HepG2 (cell line): ENCODE data around the gene SCGB1D4. TPM values are rescaled to one million over a fixed set of nuclear protein-coding genes. Genes with fewer than 3 reads are reported as not detected.

Source experiments
- ATAC-seq: fragments of 200-7000 bp; cut with Tn5 transposase; 3 replicates; pipeline ENCODE4 v1.9.1; 2020; ENCODE audit warnings: mild to moderate bottlenecking, moderate library complexity
- BruUV-seq: library from RNA; stranded (reverse); fragments of 400-500 nt; replicated peaks from 2 replicates; lab custom pipeline; 2021; lab: Mats Ljungman, UMichigan
- CTCF ChIA-PET: fragments of 300-600 bp; formaldehyde crosslinking; extraction: SDS; loops from one replicate; lab custom pipeline; 2021; ENCODE audit warnings: low total read pairs, inconsistent platforms, low intra/inter-chr PET ratio; lab: Yijun Ruan, JAX
- POLR2A ChIA-PET: fragments of 350-600 bp; sonication (Branson Sonifier 250); formaldehyde crosslinking; loops from one replicate; lab custom pipeline; 2020; ENCODE audit warnings: antibody characterized with exemption, inconsistent platforms; lab: Yijun Ruan, JAX
- DNase-seq: peaks from one replicate; pipeline ENCODE4 v3.0.0-alpha.2; 2015; ENCODE audit warnings: low spot score
- FAIRE-seq: peaks from 3 replicates; lab custom pipeline; 2011; peaks lifted over from hg19 to GRCh38; lab: Jason Lieb, UNC
- H2AFZ ChIP-seq: one replicate; pipeline ENCODE4 v1.6.1; 2011; ENCODE audit warnings: low read length, inconsistent platforms
- H3K27ac ChIP-seq: fragments of 300-600 bp; 3 replicates; pipeline ENCODE4 v1.8.0; 2011; ENCODE audit warnings: mixed run types, mild to moderate bottlenecking, mixed read lengths, low read length, inconsistent platforms; ENCODE audit not compliant: insufficient read depth; ENCODE audit errors: extremely low read length
- H3K27me3 ChIP-seq, 2 experiments: fragments of 200-600 bp in 1 of 2; 2 replicates in 1 of 2; 3 replicates in 1 of 2; pipeline versions ENCODE4 v1.6.0 to v1.8.0; 2011; ENCODE audit warnings: low read length in 2 of 2, mild to moderate bottlenecking in 2 of 2, moderate library complexity in 2 of 2, inconsistent platforms in 1 of 2; ENCODE audit not compliant: insufficient read depth in 2 of 2, control insufficient read depth in 1 of 2
- H3K36me3 ChIP-seq, 2 experiments: fragments of 200-600 bp in 1 of 2; replicated peaks in 1 of 2; 2 replicates in 1 of 2; 3 replicates in 1 of 2; pipeline versions ENCODE4 v1.5.1 to v1.8.0; 2011; ENCODE audit warnings: low read length in 2 of 2, inconsistent platforms in 1 of 2; ENCODE audit not compliant: insufficient read depth in 2 of 2, control insufficient read depth in 1 of 2
- H3K4me1 ChIP-seq: 2 replicates; pipeline ENCODE4 v1.5.1; 2012; ENCODE audit warnings: low read length, inconsistent platforms; ENCODE audit not compliant: insufficient read depth
- H3K4me2 ChIP-seq: 2 replicates; pipeline ENCODE4 v1.6.0; 2011; ENCODE audit warnings: low read depth, low read length, inconsistent platforms
- H3K4me3 ChIP-seq, 3 experiments: fragments of 200-600 bp in 1 of 3; sonication (generic), shearing (Covaris generic) in 1 of 3; replicated peaks in 1 of 3; 2 replicates each; pipeline ENCODE4 v1.5.1; 2011 to 2016; ENCODE audit warnings: low read length in 3 of 3, inconsistent platforms in 2 of 3, low read depth in 2 of 3, mild to moderate bottlenecking in 2 of 3, control low read depth in 1 of 3, mixed read lengths in 1 of 3; ENCODE audit not compliant: insufficient read depth in 1 of 3
- H3K79me2 ChIP-seq: one replicate; pipeline ENCODE4 v1.6.1; 2011; ENCODE audit warnings: low read length, inconsistent platforms; ENCODE audit not compliant: insufficient read depth
- H3K9ac ChIP-seq: 2 replicates; pipeline ENCODE4 v1.6.0; 2011; ENCODE audit warnings: mild to moderate bottlenecking, low read depth, low read length, inconsistent platforms; ENCODE audit not compliant: insufficient read depth
- H3K9me3 ChIP-seq: 2 replicates; pipeline ENCODE4 v1.5.1; 2012; ENCODE audit warnings: mild to moderate bottlenecking, low read length
- H4K20me1 ChIP-seq: 2 replicates; pipeline ENCODE4 v1.6.0; 2011; ENCODE audit warnings: inconsistent platforms, mild to moderate bottlenecking, low read length, moderate library complexity; ENCODE audit not compliant: insufficient read depth
- ATF5 ChIP-seq: sonication (generic); formaldehyde crosslinking; IDR thresholded peaks from 2 replicates; pipeline ENCODE4 v1.4.0; 2020; ENCODE audit warnings: mild to moderate bottlenecking, low read depth, missing genetic modification reagents
- BRCA1 ChIP-seq: sonication (generic); formaldehyde crosslinking; IDR thresholded peaks from 2 replicates; pipeline ENCODE4 v1.4.0; 2020; ENCODE audit warnings: missing genetic modification reagents
- DR1 ChIP-seq: sonication (generic); formaldehyde crosslinking; IDR thresholded peaks from 2 replicates; pipeline ENCODE4 v1.8.0; 2021; ENCODE audit warnings: mild to moderate bottlenecking, missing genetic modification reagents, inconsistent platforms
- IRF1 ChIP-seq: sonication (generic); formaldehyde crosslinking; IDR thresholded peaks from 2 replicates; pipeline ENCODE4 v1.4.0; 2020; ENCODE audit warnings: low read depth, mild to moderate bottlenecking, missing genetic modification reagents
- MTF1 ChIP-seq: sonication (generic); formaldehyde crosslinking; IDR thresholded peaks from 2 replicates; pipeline ENCODE4 v1.5.0; 2020; ENCODE audit warnings: missing genetic modification reagents
- MXD4 ChIP-seq: IDR thresholded peaks from 2 replicates; pipeline ENCODE4 v1.6.1; 2016; ENCODE audit warnings: mild to moderate bottlenecking, missing biosample characterization, missing genetic modification reagents
- NFE2L1 ChIP-seq: sonication (generic); formaldehyde crosslinking; IDR thresholded peaks from 2 replicates; pipeline ENCODE4 v1.4.0; 2020; ENCODE audit warnings: missing genetic modification reagents, mild to moderate bottlenecking, borderline replicate concordance
- PHF21A ChIP-seq: sonication (generic); formaldehyde crosslinking; IDR thresholded peaks from 2 replicates; pipeline ENCODE4 v1.5.0; 2020; ENCODE audit warnings: mild to moderate bottlenecking, missing genetic modification reagents
- ZC3H13 ChIP-seq: sonication (generic); formaldehyde crosslinking; IDR thresholded peaks from 2 replicates; pipeline ENCODE4 v1.8.1; 2023; ENCODE audit warnings: mild to moderate bottlenecking, missing genetic modification reagents, moderate library complexity
- ZNF468 ChIP-seq: sonication (generic); formaldehyde crosslinking; IDR thresholded peaks from 2 replicates; pipeline ENCODE4 v1.8.0; 2022; ENCODE audit warnings: mild to moderate bottlenecking, moderate library complexity, missing genetic modification reagents
- ZNF564 ChIP-seq: sonication (generic); formaldehyde crosslinking; IDR thresholded peaks from 2 replicates; pipeline ENCODE4 v1.8.1; 2023; ENCODE audit warnings: mild to moderate bottlenecking, missing genetic modification reagents
- ZNF577 ChIP-seq: sonication (generic); formaldehyde crosslinking; IDR thresholded peaks from 2 replicates; pipeline ENCODE4 v1.4.0; 2020; ENCODE audit warnings: mild to moderate bottlenecking, low read depth, missing genetic modification reagents, borderline replicate concordance
- ZNF674 ChIP-seq: sonication (generic); formaldehyde crosslinking; IDR thresholded peaks from 2 replicates; pipeline ENCODE4 v1.5.0; 2020; ENCODE audit warnings: low read depth, mild to moderate bottlenecking, missing genetic modification reagents
- WGBS: methylation state at CpG from one replicate; pipeline ENCODE4 v1.1.6; 2017; ENCODE audit warnings: low lambda C conversion rate; 5-methylcytosine and 5-hydroxymethylcytosine counted together
- in situ Hi-C: cut with HindIII; loops from 2 replicates; pipeline ENCODE4 v1.10.0; 2017; ENCODE audit warnings: low pct_unique_long_range_greater_than_20kb; ENCODE audit not compliant: extremely low pct_ligation_motif_present
- intact Hi-C: fragments of 100-400 bp; cut with micrococcal nuclease; formaldehyde crosslinking; loops from one replicate; pipeline ENCODE4 v1.10.0; 2022; ENCODE audit not compliant: unreplicated experiment
- polyA plus RNA-seq, 8 experiments: library from polyadenylated mRNA; depleted of rRNA in 3 of 8; stranded (reverse) in 7 of 8; unstranded in 1 of 8; fragments of >200 nt; fragmentation: Illumina TruSeq in 4 of 8; extraction: Trizol in 4 of 8; gene quantifications; 2 replicates each; pipeline versions ENCODE4 v1.2.1 to v1.2.3, GENCODE V29; 2011 to 2016; ENCODE audit warnings: low read depth in 4 of 8, missing spikeins in 1 of 8, mixed read lengths in 1 of 8; ENCODE audit not compliant: insufficient read depth in 1 of 8
- total RNA-seq, 5 experiments: library from RNA; depleted of rRNA; stranded (reverse); fragments of >200 nt; fragmentation: Illumina TruSeq; extraction: Trizol; gene quantifications; 2 replicates each; pipeline ENCODE4 v1.2.3, GENCODE V29; 2016; ENCODE audit warnings: low read depth in 1 of 5
- TF ChIP-seq, protein P1 (sequence below): sonication (generic); formaldehyde crosslinking; IDR thresholded peaks from 2 replicates; pipeline ENCODE4 v1.5.1; 2020; ENCODE audit warnings: missing genetic modification reagents, mild to moderate bottlenecking, borderline replicate concordance
- TF ChIP-seq, protein P2 (sequence below): sonication (generic); formaldehyde crosslinking; IDR thresholded peaks from 2 replicates; pipeline ENCODE4 v1.4.0; 2020; ENCODE audit warnings: missing genetic modification reagents
- TF ChIP-seq, protein P3 (sequence below): sonication (generic); formaldehyde crosslinking; IDR thresholded peaks from 2 replicates; pipeline ENCODE4 v1.4.0; 2020; ENCODE audit warnings: mild to moderate bottlenecking, missing genetic modification reagents

The SCGB1D4 gene
- total and polyA plus RNA-seq, 2 of the 13 experiments (the other 11 are each of a cell fraction or from before 2014, with no cell fraction given), result not detected

DNA sequence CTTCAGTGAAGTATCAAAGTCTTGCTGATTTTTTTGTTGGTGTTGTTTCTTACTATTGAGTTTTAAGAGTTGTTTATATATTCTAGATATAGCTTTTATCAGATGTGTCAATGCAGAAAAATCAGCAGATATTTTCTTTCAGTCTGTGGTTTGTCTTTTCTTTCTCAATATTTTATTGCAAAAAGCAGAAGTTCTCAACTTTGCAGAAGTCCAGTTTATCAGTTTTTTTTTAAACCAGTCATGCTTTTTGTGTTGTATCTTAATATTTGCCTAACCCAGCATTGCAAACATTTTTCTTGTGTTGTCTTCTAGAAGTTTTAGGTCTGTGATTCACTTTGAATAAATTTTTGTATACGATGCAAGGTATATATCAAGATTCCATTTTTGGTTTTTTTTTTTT, 45.3 kb upstream of the SCGB1D4 start:
- FAIRE-seq (no peak), ATAC-seq (no peak), DNase-seq (no peak)
- POLR2A ChIA-PET, result no interaction called here
- Histone ChIP-seq H3K36me3 (peaks cover 3 to 23% of the 10 kb centered on the region in 2 experiments; a peak in 4 of 5 replicates), H3K4me2 (no peak overlapping the region), H3K9me3 (no peaks in the 10 kb centered on the region), H3K4me3 (no peak overlapping the region), H2AFZ (no peak overlapping the region), H3K27me3 (no peaks in the 10 kb centered on the region), H3K79me2 (peaks cover 15% of the 10 kb centered on the region), H3K9ac (no peak overlapping the region), H4K20me1 (no peaks in the 10 kb centered on the region), H3K27ac (no peak overlapping the region), H3K4me1 (peaks cover 52% of the 10 kb centered on the region)
- WGBS, result 98% methylated on average over 1 of the region's 1 CpG
- no TSS peak for BruUV-seq
- TF ChIP-seq MTF1 (no peak), ZNF468 (no peak), PHF21A (no peak), ZC3H13 (CRISPR knock-in tag) (no peak), NFE2L1 (CRISPR knock-in tag) (no peak), ZNF564 (no peak), ATF5 (CRISPR knock-in tag) (no peak), ZNF674 (CRISPR knock-in tag) (no peak), MXD4 (CRISPR knock-in tag) (no peak), DR1 (CRISPR knock-in tag) (no peak), IRF1 (CRISPR knock-in tag) (no peak), BRCA1 (no peak), ZNF577 (CRISPR knock-in tag) (no peak)
- TF ChIP-seq, protein P1, sequence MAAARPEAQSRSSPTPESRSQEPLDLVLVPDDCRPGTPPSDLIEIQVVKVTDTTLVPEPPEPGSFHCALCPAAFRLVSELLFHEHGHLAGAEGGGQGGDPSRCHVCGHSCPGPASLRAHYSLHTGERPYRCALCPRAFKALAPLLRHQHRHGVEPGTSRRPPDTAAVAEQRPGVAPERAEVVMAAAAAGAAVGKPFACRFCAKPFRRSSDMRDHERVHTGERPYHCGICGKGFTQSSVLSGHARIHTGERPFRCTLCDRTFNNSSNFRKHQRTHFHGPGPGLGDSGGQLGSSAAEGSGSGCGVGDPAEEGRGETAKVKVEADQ, result no peak
- TF ChIP-seq, protein P2, sequence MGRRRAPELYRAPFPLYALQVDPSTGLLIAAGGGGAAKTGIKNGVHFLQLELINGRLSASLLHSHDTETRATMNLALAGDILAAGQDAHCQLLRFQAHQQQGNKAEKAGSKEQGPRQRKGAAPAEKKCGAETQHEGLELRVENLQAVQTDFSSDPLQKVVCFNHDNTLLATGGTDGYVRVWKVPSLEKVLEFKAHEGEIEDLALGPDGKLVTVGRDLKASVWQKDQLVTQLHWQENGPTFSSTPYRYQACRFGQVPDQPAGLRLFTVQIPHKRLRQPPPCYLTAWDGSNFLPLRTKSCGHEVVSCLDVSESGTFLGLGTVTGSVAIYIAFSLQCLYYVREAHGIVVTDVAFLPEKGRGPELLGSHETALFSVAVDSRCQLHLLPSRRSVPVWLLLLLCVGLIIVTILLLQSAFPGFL (CRISPR knock-in tag), result no peak
- TF ChIP-seq, protein P3, sequence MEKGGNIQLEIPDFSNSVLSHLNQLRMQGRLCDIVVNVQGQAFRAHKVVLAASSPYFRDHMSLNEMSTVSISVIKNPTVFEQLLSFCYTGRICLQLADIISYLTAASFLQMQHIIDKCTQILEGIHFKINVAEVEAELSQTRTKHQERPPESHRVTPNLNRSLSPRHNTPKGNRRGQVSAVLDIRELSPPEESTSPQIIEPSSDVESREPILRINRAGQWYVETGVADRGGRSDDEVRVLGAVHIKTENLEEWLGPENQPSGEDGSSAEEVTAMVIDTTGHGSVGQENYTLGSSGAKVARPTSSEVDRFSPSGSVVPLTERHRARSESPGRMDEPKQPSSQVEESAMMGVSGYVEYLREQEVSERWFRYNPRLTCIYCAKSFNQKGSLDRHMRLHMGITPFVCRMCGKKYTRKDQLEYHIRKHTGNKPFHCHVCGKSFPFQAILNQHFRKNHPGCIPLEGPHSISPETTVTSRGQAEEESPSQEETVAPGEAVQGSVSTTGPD, result no peak
- in situ Hi-C loops, result no loop called here
- CTCF ChIA-PET, result no interaction called here
- intact Hi-C loops, result no loop called here
